Measurements from ENCODE around the gene PRRX2. TPM values are rescaled to one million over a fixed set of nuclear protein-coding genes. Genes with fewer than 3 reads are reported as not detected.

PRRX2 gene
- total RNA-seq, 4 donors from 2014 or later: 1.7 to 7.1 (median 4.9) TPM

DNA sequence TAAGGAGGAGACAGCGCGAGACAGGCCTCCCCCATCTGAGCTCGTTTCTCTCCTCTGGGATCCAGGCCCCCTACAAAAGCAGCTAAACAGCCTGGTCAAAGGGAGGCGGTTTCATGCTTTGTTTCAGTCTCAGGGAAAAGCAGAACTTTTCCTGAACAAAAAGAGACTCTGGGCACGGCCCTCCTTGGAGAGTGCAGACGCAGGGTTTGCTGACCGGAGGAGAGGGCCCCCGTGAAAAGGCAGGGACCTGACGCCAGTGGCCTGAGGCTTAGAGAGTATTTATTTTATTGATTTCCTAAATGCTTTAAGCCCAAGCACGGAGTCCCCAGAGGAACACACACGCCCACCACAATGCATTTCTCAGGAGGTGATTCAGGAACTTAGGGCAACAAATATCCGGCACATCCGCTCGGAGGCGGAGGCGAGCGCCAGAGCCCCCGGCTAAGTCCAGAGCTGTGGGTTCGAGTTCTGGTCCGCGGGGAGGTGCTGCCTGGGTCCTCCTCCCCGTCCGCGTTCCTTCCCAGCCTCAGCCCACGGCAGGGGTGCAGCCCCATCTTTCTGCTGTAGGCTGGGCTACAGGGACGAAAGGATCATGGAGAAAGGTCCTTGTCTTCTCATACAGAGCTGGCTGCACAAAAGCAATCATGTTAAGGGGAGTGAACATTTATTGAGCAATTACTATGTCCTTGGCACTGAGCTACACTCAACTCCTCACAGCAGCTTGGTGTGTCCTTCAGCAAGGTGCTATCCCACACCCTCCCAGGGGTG is 47.4 kb downstream of the PRRX2 start:
- TF ChIP-seq, protein P1, sequence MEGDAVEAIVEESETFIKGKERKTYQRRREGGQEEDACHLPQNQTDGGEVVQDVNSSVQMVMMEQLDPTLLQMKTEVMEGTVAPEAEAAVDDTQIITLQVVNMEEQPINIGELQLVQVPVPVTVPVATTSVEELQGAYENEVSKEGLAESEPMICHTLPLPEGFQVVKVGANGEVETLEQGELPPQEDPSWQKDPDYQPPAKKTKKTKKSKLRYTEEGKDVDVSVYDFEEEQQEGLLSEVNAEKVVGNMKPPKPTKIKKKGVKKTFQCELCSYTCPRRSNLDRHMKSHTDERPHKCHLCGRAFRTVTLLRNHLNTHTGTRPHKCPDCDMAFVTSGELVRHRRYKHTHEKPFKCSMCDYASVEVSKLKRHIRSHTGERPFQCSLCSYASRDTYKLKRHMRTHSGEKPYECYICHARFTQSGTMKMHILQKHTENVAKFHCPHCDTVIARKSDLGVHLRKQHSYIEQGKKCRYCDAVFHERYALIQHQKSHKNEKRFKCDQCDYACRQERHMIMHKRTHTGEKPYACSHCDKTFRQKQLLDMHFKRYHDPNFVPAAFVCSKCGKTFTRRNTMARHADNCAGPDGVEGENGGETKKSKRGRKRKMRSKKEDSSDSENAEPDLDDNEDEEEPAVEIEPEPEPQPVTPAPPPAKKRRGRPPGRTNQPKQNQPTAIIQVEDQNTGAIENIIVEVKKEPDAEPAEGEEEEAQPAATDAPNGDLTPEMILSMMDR (IDR thresholded peaks at IDR 0.05; ENCODE audit: low read depth): no peak

DNA sequence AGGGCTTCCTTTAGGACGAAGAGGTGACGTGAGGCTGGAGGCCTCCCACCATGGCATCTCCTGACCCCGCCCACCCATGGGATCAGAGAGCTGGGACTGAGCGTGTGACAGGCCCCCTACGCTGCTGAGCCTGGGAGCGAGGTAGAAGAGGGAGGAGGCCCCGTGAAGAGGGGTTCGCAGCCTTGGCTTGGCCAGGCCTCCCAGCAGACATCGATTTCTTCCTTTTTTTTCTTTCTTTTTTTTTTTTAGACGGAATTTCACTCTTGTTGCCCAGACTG is 47.9 kb downstream of the PRRX2 start:
- TF ChIP-seq, protein P1 (IDR thresholded peaks at IDR 0.05; ENCODE audit: low read depth): no peak

DNA sequence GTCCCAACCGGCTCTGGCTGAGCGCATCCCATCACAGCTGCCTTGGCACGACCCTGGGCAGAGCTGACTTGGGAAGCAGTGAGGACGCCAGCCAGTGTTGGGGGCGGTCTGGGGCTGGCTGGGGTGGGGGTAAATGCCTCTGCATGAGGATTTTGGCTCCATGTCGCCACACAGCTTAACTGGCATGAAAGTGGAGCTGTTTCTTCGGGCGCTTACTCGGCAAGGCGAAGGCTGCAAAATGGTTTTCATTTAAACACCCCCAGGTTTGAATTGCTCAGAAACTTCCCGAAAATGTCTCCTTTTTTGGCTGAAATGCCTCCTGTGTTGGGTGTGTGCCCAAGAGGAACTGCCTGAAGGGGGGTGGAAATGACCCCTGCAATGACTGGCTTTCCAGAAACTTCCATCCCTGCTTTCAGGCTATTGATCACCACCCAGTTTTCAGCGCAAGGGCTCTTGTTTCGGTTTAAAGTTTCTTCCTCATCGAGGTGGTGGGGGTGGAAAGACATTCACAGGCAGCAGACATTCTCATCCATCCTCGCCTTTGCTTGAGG is 49.1 kb downstream of the PRRX2 start:
- TF ChIP-seq, protein P1 (IDR thresholded peaks at IDR 0.05; ENCODE audit: low read depth): no peak

DNA sequence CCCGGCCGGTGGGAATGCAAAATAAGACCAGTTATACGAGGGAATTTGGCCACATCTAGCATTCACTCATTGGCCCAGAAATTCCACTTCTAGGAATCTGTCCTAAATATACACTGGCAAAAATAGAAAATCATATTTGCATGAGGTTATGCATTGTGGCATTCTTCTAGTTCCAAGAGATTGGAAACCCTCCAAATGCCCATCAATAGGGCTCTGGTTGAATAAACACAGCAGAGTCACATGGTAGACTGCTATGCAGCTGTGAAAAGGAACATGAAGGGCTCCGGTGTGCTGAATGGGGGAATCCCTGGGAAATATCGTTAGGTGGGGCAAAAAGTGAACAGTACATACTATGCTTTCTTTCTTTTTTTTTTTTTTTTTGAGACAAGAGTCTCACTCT is 50.6 kb downstream of the PRRX2 start:
- TF ChIP-seq, protein P1 (IDR thresholded peaks at IDR 0.05; ENCODE audit: low read depth): no peak

DNA sequence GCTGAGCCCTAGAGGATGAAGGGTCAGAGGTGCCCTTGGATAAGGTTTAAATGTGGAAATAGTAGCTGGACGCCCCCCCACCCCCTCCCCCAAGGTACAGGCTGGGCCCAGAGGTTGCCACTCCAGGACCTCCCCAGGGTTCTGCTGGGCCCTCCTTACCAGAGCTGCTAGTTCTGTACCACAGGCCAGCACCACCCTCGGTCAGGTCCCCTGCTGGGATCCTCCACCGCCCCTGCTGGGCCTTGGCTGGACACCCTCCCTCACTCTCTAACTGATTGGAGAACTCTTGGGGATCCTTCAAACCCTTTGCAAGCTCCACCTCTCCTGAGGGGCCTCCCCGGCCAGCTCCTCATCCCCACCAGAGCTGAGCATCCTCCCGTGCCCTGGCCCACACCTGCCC is 52.5 kb downstream of the PRRX2 start:
- TF ChIP-seq, protein P1 (IDR thresholded peaks at IDR 0.05; ENCODE audit: low read depth): no peak

DNA sequence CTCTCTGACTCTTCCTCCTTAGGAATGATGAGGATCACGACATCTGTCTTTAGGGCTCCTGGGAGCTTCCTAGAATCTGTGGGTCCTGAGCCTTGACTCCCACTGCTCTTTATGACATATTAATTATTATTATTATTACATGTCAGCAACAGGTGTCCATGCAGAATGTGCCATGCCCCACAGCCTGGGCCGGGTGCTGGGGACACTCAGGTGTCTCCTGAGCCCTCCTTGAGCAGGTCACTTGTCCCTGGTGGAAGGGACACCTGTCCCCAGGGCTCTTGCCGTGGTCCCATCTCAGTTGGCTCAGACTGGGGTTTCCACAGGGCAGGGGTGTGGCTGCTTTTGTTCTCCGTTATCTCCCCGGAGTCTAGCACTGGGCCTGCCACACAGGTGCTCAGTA is 53.2 kb downstream of the PRRX2 start:
- TF ChIP-seq, protein P1 (IDR thresholded peaks at IDR 0.05; ENCODE audit: low read depth): no peak

DNA sequence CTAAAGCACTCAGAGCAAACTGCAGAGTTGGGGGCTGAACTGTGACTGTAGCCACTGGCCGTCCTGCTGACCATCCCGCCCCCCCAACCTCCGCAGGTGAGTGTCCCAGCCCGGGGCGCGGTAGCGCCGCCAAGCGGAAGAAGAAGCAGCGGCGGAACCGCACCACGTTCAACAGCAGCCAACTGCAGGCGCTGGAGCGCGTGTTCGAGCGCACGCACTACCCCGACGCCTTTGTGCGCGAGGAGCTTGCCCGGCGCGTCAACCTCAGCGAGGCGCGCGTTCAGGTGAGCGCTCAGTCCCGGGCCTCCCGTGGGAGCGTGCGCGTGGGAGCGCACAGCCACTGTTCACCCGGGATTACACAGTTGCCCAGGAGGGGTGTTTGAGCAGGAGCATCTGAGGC is 53.7 kb downstream of the PRRX2 start:
- TF ChIP-seq, protein P1 (IDR thresholded peaks at IDR 0.05; ENCODE audit: low read depth): no peak

All from subcutaneous adipose tissue (tissue), 4 donors.